Epidermal melanocyte (primary cell): ENCODE measurements around the gene PRKCD.

Source experiments
- DNase-seq: peaks from one replicate; pipeline ENCODE4 v3.0.0; 2011; ENCODE audit warnings: low spot score; ENCODE audit not compliant: insufficient read length

PRKCD gene

GRCh38 chr3:53160660-53161449 lies at the start of gene PRKCD:
Gene PRKCD, plus strand, starts transcription at chr3:53161209. Its CDS starts 17,214 bp downstream, at chr3:53178423.
- peak; percentile 81 for DNase-seq

- no peak for DNase-seq
Observed at GRCh38 chr3:53111822-53112221, 49.2 kb upstream of the PRKCD start.

GRCh38 chr3:53113293-53114010 lies 47.6 kb upstream of the PRKCD start:
- DNase-seq = no peak

- peak; percentile 81 for DNase-seq
Observed at GRCh38 chr3:53114011-53114400, 47.0 kb upstream of the PRKCD start.

- no peak for DNase-seq
Observed at GRCh38 chr3:53114412-53115074, 46.5 kb upstream of the PRKCD start.

- DNase-seq = no peak
Observed at GRCh38 chr3:53116956-53117355, 44.1 kb upstream of the PRKCD start.

GRCh38 chr3:53120336-53120735 lies 40.7 kb upstream of the PRKCD start:
- no peak for DNase-seq

GRCh38 chr3:53122255-53122932 lies 38.6 kb upstream of the PRKCD start:
- DNase-seq = no peak

GRCh38 chr3:53122933-53123305 lies 38.1 kb upstream of the PRKCD start:
- DNase-seq = no peak

GRCh38 chr3:53123510-53123909 lies 37.5 kb upstream of the PRKCD start:
- DNase-seq = no peak

GRCh38 chr3:53123953-53124352 lies 37.1 kb upstream of the PRKCD start:
- no peak for DNase-seq

GRCh38 chr3:53126601-53127000 lies 34.4 kb upstream of the PRKCD start:
- no peak for DNase-seq

- DNase-seq = no peak
Observed at GRCh38 chr3:53129344-53129743, 31.7 kb upstream of the PRKCD start.

GRCh38 chr3:53130179-53131061 lies 30.6 kb upstream of the PRKCD start, which contains the start of gene RFT1:
Gene RFT1, minus strand, starts transcription at chr3:53130435. Its CDS starts 35 bp downstream, at chr3:53130400.
- peak; percentile 85 for DNase-seq

- no peak for DNase-seq
Observed at GRCh38 chr3:53131096-53131495, 29.9 kb upstream of the PRKCD start.

- DNase-seq = no peak
Observed at GRCh38 chr3:53132347-53132746, 28.7 kb upstream of the PRKCD start.

GRCh38 chr3:53134631-53135232 lies 26.3 kb upstream of the PRKCD start:
- peak; percentile 77 for DNase-seq

GRCh38 chr3:53137221-53137620 lies 23.8 kb upstream of the PRKCD start:
- DNase-seq = no peak

GRCh38 chr3:53137835-53138446 lies 23.1 kb upstream of the PRKCD start:
- no peak for DNase-seq
